H1 (cell line): ENCODE measurements around the gene DNAJC6.

Experiments
- EZH2 ChIP-seq: fragments of 200-600 bp; sonication (generic); IDR thresholded peaks from 2 replicates; pipeline ENCODE4 v1.7.1; 2012; ENCODE audit warnings: low read depth, mild to moderate bottlenecking, moderate library complexity, low read length, inconsistent platforms; ENCODE audit not compliant: severe bottlenecking
- JUND ChIP-seq: IDR thresholded peaks from 2 replicates; pipeline ENCODE4 v1.6.1; 2011; ENCODE audit warnings: mild to moderate bottlenecking, improper control_type of control experiment, low read length
- POLR2A ChIP-seq, 2 experiments: IDR thresholded peaks; 1 replicate in 1 of 2; 2 replicates in 1 of 2; pipeline ENCODE4 v1.6.1; 2011; ENCODE audit warnings: low read depth in 2 of 2, low read length in 2 of 2, mild to moderate bottlenecking in 2 of 2; ENCODE audit errors: control extremely low read depth in 1 of 2
- POLR2AphosphoS5 ChIP-seq: IDR thresholded peaks from 2 replicates; pipeline ENCODE4 v1.6.1; 2011; ENCODE audit warnings: low read depth, low read length
- TF ChIP-seq, protein P1 (sequence below), 3 experiments: IDR thresholded peaks; 1 replicate in 2 of 3; 2 replicates in 1 of 3; pipeline versions ENCODE4 v1.5.1 to v1.6.1; 2011; ENCODE audit warnings: low read length in 3 of 3, mild to moderate bottlenecking in 3 of 3, inconsistent platforms in 2 of 3, low read depth in 1 of 3, moderate library complexity in 1 of 3; ENCODE audit not compliant: insufficient read depth in 1 of 3; ENCODE audit errors: control extremely low read depth in 1 of 3

DNA sequence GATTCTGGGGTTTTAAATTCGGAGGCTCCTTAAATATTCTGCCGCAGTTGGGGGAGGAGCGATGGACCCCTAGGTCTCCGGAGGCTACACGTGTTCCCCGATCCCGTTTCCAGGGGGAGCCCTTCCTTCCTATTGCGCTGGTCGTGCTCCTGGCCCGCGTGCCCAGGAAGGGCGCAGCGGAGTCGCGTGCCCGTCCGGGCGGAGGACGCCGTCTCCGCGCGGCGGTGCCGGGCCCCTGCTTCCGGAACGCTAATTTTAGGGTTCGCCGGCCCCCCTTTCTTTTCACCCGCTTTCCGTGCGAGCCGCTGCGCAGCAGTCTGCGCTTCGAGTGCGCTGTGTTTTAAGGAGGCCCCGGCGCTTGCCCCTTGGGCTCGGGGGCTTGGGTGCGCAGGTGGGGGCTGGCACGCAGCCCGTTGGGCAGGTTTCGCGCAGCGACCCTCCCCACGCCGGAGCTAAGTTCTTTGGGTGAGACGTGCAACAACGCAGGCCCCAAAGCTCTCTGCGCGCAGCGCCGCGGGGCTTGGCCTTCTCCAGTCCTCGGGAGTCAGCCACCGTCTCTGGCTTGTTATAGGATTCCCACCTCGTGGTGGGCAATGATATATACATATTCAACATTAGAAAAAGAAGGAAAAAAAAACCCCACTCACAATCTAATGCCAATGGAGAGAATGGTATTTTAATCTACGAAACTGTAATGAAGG lies 43.5 kb upstream of the DNAJC6 start:
- TF ChIP-seq, protein P1, sequence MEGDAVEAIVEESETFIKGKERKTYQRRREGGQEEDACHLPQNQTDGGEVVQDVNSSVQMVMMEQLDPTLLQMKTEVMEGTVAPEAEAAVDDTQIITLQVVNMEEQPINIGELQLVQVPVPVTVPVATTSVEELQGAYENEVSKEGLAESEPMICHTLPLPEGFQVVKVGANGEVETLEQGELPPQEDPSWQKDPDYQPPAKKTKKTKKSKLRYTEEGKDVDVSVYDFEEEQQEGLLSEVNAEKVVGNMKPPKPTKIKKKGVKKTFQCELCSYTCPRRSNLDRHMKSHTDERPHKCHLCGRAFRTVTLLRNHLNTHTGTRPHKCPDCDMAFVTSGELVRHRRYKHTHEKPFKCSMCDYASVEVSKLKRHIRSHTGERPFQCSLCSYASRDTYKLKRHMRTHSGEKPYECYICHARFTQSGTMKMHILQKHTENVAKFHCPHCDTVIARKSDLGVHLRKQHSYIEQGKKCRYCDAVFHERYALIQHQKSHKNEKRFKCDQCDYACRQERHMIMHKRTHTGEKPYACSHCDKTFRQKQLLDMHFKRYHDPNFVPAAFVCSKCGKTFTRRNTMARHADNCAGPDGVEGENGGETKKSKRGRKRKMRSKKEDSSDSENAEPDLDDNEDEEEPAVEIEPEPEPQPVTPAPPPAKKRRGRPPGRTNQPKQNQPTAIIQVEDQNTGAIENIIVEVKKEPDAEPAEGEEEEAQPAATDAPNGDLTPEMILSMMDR (IDR thresholded peaks at IDR 0.05; ENCODE audit: control extremely low read depth in 1 of 3, insufficient read depth in 1 of 3, low read depth in 1 of 3, low read length in 3 of 3) = peak; percentile 49 to 66 (median 54)
- TF ChIP-seq POLR2AphosphoS5 (peak; percentile 64; the same call in 1 of the 2 replicates), EZH2 (no peak), POLR2A (IDR thresholded peaks at IDR 0.05; ENCODE audit: control extremely low read depth in 1 of 2, low read depth in 2 of 2, low read length in 2 of 2) (peak in 1 of 2 experiments; percentile 80; a peak in 2 of 3 replicates), JUND (no peak)
